ENCODE measurements around the gene TNS3.

TNS3 gene

GRCh38 chr7:47278043-47278442 lies 303.9 kb downstream of the TNS3 start:
- TF ChIP-seq CTCF (IDR thresholded peaks at IDR 0.05; ENCODE audit: insufficient read depth, missing control alignments) = no peak
- FAIRE-seq (no peak), DNase-seq (ENCODE audit: insufficient read length, low spot score) (no peak)

- no peak for TF ChIP-seq CTCF (IDR thresholded peaks at IDR 0.05; ENCODE audit: insufficient read depth, missing control alignments)
- FAIRE-seq = no peak
- DNase-seq (ENCODE audit: insufficient read length, low spot score) = no peak
Observed at GRCh38 chr7:47277321-47277781, 304.6 kb downstream of the TNS3 start.

GRCh38 chr7:47273974-47274766 lies 307.7 kb downstream of the TNS3 start:
- FAIRE-seq (no peak), DNase-seq (ENCODE audit: insufficient read length, low spot score) (no peak)
- TF ChIP-seq CTCF (IDR thresholded peaks at IDR 0.05; ENCODE audit: insufficient read depth, missing control alignments) = no peak

- FAIRE-seq = no peak
- no peak for TF ChIP-seq CTCF (IDR thresholded peaks at IDR 0.05; ENCODE audit: insufficient read depth, missing control alignments)
Observed at GRCh38 chr7:47273088-47273487, 308.8 kb downstream of the TNS3 start.

GRCh38 chr7:47271749-47272148 lies 310.2 kb downstream of the TNS3 start:
- no peak for DNase-seq (ENCODE audit: insufficient read length, low spot score)
- no peak for FAIRE-seq

More at GRCh38 chr7:47273088-47273487, 308.8 kb downstream of the TNS3 start:
- DNase-seq (ENCODE audit: insufficient read length, low spot score) = no peak

GRCh38 chr7:47268851-47269836 lies 312.8 kb downstream of the TNS3 start:
- DNase-seq (ENCODE audit: insufficient read length, low spot score) = no peak
- no peak for FAIRE-seq
- no peak for TF ChIP-seq CTCF (IDR thresholded peaks at IDR 0.05; ENCODE audit: insufficient read depth, missing control alignments)

More at GRCh38 chr7:47271749-47272148, 310.2 kb downstream of the TNS3 start:
- TF ChIP-seq CTCF (IDR thresholded peaks at IDR 0.05; ENCODE audit: insufficient read depth, missing control alignments) = no peak

All from D721Med (cell line).